CD4-positive, alpha-beta T cell treated with Interleukin-17A for 1 hour (primary cell): Measurements from ENCODE around the gene MEGF11.

ENCODE experiments used
- DNase-seq: peaks from one replicate; pipeline ENCODE4 v3.0.0-alpha.2; 2020

MEGF11 gene

GRCh38 chr15:66253418-66254088, at the start of gene MEGF11:
MEGF11 (minus strand) TSS chr15:66253750; CDS start chr15:66128403, 125,347 bp downstream.
- DNase-seq: no peak

GRCh38 chr15:66302489-66303278, 49.1 kb upstream of the MEGF11 start:
- DNase-seq: no peak

GRCh38 chr15:66298803-66299251, 45.3 kb upstream of the MEGF11 start:
- no peak for DNase-seq

- DNase-seq: no peak
Observed at GRCh38 chr15:66296186-66296585, 42.6 kb upstream of the MEGF11 start.

- no peak for DNase-seq
Observed at GRCh38 chr15:66294932-66295235, 41.3 kb upstream of the MEGF11 start.

- DNase-seq: peak; percentile 27
Observed at GRCh38 chr15:66294157-66294931, 40.8 kb upstream of the MEGF11 start.

GRCh38 chr15:66293419-66294156, 40.0 kb upstream of the MEGF11 start, which contains the start of gene DIS3L:
DIS3L (plus strand) TSS chr15:66293568; CDS start chr15:66293597, 29 bp downstream.
- peak; percentile 63 for DNase-seq

GRCh38 chr15:66292571-66293418, 39.2 kb upstream of the MEGF11 start:
- no peak for DNase-seq

GRCh38 chr15:66291816-66292570, 38.4 kb upstream of the MEGF11 start:
- no peak for DNase-seq

GRCh38 chr15:66290518-66290917, 37.0 kb upstream of the MEGF11 start:
- DNase-seq: no peak

- DNase-seq: no peak
Observed at GRCh38 chr15:66290007-66290406, 36.5 kb upstream of the MEGF11 start.

GRCh38 chr15:66288551-66289185, 35.1 kb upstream of the MEGF11 start:
- DNase-seq: no peak

- DNase-seq: no peak
Observed at GRCh38 chr15:66288093-66288492, 34.5 kb upstream of the MEGF11 start.

GRCh38 chr15:66287461-66288057, 34.0 kb upstream of the MEGF11 start:
- peak; percentile 28 for DNase-seq

- DNase-seq: no peak
Observed at GRCh38 chr15:66285533-66286280, 32.2 kb upstream of the MEGF11 start.

GRCh38 chr15:66284271-66284670, 30.7 kb upstream of the MEGF11 start:
- no peak for DNase-seq

GRCh38 chr15:66278671-66279070, 25.1 kb upstream of the MEGF11 start:
- no peak for DNase-seq

GRCh38 chr15:66278056-66278455, 24.5 kb upstream of the MEGF11 start:
- no peak for DNase-seq

GRCh38 chr15:66276546-66276945, 23.0 kb upstream of the MEGF11 start:
- DNase-seq: no peak
